ENCODE results near the gene CAPS2. TPM values are rescaled to one million over a fixed set of nuclear protein-coding genes. Genes with fewer than 3 reads are reported as not detected.

CAPS2 gene
- total and polyA plus RNA-seq, 4 experiments from 2014 or later: 1.5 to 6.2 (median 4.1) TPM

DNA sequence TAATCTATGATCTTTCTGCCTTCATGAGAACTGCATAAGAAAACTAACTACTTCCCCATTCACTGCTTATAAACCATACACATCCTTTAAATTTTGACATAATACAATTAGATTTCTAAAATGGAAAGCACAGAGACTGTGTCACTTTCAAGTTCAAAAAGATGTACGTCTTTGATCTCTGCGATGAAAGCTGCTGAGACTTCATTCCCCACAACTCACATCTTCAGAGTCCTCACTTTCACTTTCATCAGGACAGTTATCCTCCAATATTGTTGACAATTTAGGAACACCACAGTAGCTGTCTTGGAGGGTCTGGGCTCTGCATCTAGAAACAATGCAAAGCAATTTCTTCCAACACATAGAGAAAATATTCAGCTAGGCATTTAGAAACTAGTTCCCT, 72.6 kb downstream of the CAPS2 start:
- H3K4me3 ChIP-seq (ENCODE audit: low read length in 2 of 2): no peak overlapping the region
- no peaks in the 10 kb centered on the region for H3K27me3 ChIP-seq (ENCODE audit: insufficient read depth, low read length)
- CTCF ChIA-PET (ENCODE audit: partially characterized antibody): no interaction called here
- Mint-ChIP-seq H3K4me1 (peaks cover 17 to 35% (median 27%) of the 10 kb centered on the region in 4 donors), H3K27me3 (no peaks in the 10 kb centered on the region), H3K9me3 (peaks cover 0 to 2% (median 0%) of the 10 kb centered on the region in 8 donors), H3K27ac (peak overlapping the region in 3 of 7 donors; percentile 8 to 72 (median 59)), H3K4me3 (peak overlapping the region in 6 of 8 donors; percentile 5 to 68 (median 50)), H3K36me3 (no peaks in the 10 kb centered on the region)
- DNase-seq: peak in 4 of 5 donors; percentile 16 to 34 (median 18)
- POLR2A ChIA-PET (ENCODE audit: partially characterized antibody): no interaction called here
- intact Hi-C loops (cut with micrococcal nuclease): no loop called here
- no peaks in the 10 kb centered on the region for H3K9me3 ChIP-seq (ENCODE audit: control insufficient read depth in 1 of 2, low read length in 2 of 2)
- H3K27ac ChIP-seq (ENCODE audit: low read depth, low read length): no peak overlapping the region
- H3K36me3 ChIP-seq (ENCODE audit: insufficient read depth, low read length): no peaks in the 10 kb centered on the region
- peaks cover 14% of the 10 kb centered on the region for H3K4me1 ChIP-seq (ENCODE audit: insufficient read depth, low read length)

DNA sequence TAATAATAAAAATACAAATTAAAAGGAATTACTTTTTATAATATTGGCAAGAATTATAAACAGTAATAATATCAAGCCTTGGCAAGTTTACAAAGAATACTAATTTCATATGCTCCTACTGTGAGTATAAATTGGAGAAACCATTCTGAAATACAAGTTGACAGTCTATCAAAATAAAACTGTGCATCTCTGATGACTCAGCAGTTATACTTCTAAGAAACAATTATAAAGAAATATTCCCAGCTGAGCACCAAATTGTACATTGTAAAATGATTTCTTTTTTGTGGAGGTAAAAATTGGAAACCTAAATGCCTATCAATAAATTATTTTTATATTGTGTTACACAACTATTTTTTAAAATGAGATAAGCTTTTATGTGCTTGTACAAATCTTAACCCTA, 85.0 kb downstream of the CAPS2 start:
- ChIA-PET POLR2A (ENCODE audit: partially characterized antibody) (no interaction called here), CTCF (ENCODE audit: partially characterized antibody) (interaction anchor here (0.7 kb wide), 1 partner anchor 348 kb away, joined by 3 read pairs; no protein-coding TSS in a partner anchor)
- H3K9me3 Mint-ChIP-seq: peaks cover 0 to 11% (median 5%) of the 10 kb centered on the region in 8 donors
- no peak for DNase-seq
- Histone ChIP-seq H3K4me1 (ENCODE audit: insufficient read depth, low read length) (no peaks in the 10 kb centered on the region), H3K27ac (ENCODE audit: low read depth, low read length) (no peak overlapping the region), H3K27me3 (ENCODE audit: insufficient read depth, low read length) (no peaks in the 10 kb centered on the region), H3K9me3 (ENCODE audit: control insufficient read depth in 1 of 2, low read length in 2 of 2) (no peaks in the 10 kb centered on the region), H3K4me3 (ENCODE audit: low read length in 2 of 2) (no peak overlapping the region), H3K36me3 (ENCODE audit: insufficient read depth, low read length) (no peaks in the 10 kb centered on the region)
- H3K27me3 Mint-ChIP-seq: peaks cover 2 to 3% of the 10 kb centered on the region in 2 donors
- H3K27ac Mint-ChIP-seq: no peak overlapping the region
- intact Hi-C loops (cut with micrococcal nuclease): no loop called here
- no peaks in the 10 kb centered on the region for H3K4me1 Mint-ChIP-seq
- H3K4me3 Mint-ChIP-seq: no peak overlapping the region
- H3K36me3 Mint-ChIP-seq: peaks cover 1 to 2% of the 10 kb centered on the region in 2 donors

DNA sequence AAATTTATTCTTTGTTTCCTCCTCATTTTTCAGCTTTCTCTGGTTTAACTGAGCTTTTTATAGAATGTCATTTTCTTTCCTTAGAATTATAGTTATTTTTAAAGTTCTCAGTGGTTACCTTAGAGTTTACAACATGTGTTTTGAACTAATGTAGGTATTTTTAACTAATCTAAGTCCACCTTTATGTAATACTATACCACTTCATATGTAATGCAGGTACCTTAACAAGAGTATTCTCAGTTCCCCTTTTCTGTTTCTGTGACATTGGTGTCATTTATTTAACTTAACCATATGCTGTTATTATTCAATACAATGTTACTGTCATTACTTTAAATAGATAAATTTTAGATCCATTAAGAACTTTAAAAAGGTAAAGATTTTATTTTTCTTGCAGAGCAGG, 90.1 kb downstream of the CAPS2 start:
- H3K4me3 Mint-ChIP-seq: no peak overlapping the region
- ChIA-PET CTCF (ENCODE audit: partially characterized antibody) (no interaction called here), POLR2A (ENCODE audit: partially characterized antibody) (no interaction called here)
- intact Hi-C loops (cut with micrococcal nuclease): no loop called here
- no peaks in the 10 kb centered on the region for H3K36me3 ChIP-seq (ENCODE audit: insufficient read depth, low read length)
- H3K4me3 ChIP-seq (ENCODE audit: low read length in 2 of 2): no peak overlapping the region
- H3K9me3 Mint-ChIP-seq: peaks cover 0 to 16% (median 6%) of the 10 kb centered on the region in 8 donors
- peaks cover 2 to 3% of the 10 kb centered on the region in 2 donors for H3K27me3 Mint-ChIP-seq
- H3K27ac ChIP-seq (ENCODE audit: low read depth, low read length): no peak overlapping the region
- no peak for DNase-seq
- no peaks in the 10 kb centered on the region for H3K9me3 ChIP-seq (ENCODE audit: control insufficient read depth in 1 of 2, low read length in 2 of 2)
- peaks cover 1 to 2% of the 10 kb centered on the region in 2 donors for H3K36me3 Mint-ChIP-seq
- H3K27ac Mint-ChIP-seq: no peak overlapping the region
- no peaks in the 10 kb centered on the region for H3K4me1 Mint-ChIP-seq
- H3K27me3 ChIP-seq (ENCODE audit: insufficient read depth, low read length): no peaks in the 10 kb centered on the region
- H3K4me1 ChIP-seq (ENCODE audit: insufficient read depth, low read length): no peaks in the 10 kb centered on the region

DNA sequence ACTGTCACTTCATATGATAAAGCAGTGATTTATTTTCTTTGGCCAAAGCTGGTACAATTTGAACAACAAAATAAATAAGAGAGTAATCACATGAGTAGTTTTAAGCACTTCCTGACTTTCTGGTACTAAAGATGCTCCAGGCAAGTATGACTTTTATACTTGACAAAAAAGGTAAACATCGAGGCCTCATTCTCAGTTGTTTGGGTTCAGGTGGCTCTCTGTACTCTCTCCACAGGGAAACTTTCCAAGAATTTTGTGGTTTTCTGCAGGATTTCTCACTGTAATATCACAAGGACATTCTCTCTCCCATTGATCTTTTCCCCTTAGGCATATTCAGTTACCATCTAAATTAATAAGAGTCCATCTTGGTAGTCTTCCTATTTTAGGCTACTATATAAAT, 93.9 kb downstream of the CAPS2 start:
- Histone ChIP-seq H3K4me3 (ENCODE audit: low read length in 2 of 2) (no peak overlapping the region), H3K27ac (ENCODE audit: low read depth, low read length) (no peak overlapping the region), H3K9me3 (ENCODE audit: control insufficient read depth in 1 of 2, low read length in 2 of 2) (no peaks in the 10 kb centered on the region), H3K4me1 (ENCODE audit: insufficient read depth, low read length) (no peaks in the 10 kb centered on the region), H3K27me3 (ENCODE audit: insufficient read depth, low read length) (no peaks in the 10 kb centered on the region), H3K36me3 (ENCODE audit: insufficient read depth, low read length) (no peaks in the 10 kb centered on the region)
- no peak for DNase-seq
- no peak overlapping the region for H3K4me3 Mint-ChIP-seq
- H3K36me3 Mint-ChIP-seq: peaks cover 1 to 2% of the 10 kb centered on the region in 2 donors
- no peaks in the 10 kb centered on the region for H3K4me1 Mint-ChIP-seq
- POLR2A ChIA-PET (ENCODE audit: partially characterized antibody): no interaction called here
- CTCF ChIA-PET (ENCODE audit: partially characterized antibody): no interaction called here
- intact Hi-C loops (cut with micrococcal nuclease): no loop called here
- H3K27me3 Mint-ChIP-seq: peaks cover 0 to under 1% of the 10 kb centered on the region in 2 donors
- H3K9me3 Mint-ChIP-seq: peaks cover 4 to 14% (median 8%) of the 10 kb centered on the region in 8 donors
- no peak overlapping the region for H3K27ac Mint-ChIP-seq

DNA sequence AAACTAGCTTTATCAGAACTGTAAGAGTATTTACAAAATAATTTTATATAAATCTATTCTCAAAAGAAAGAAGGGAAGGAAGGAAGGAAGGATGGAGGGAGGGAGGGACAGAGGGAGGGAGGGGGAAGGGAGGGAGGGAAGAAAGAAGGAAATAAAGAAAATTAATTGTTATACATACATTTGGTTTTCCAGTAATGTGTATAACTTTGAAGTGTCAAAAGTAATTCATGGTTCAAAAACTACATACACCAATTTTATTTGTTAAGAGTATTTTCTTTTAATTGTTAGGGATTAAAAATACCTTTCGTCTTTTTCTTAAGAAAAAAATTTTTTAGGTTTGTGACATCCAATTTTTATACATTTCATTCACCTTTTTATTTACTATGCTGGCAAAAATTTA, 103.0 kb downstream of the CAPS2 start:
- no peak for DNase-seq
- Mint-ChIP-seq H3K4me3 (no peak overlapping the region), H3K27ac (no peak overlapping the region), H3K27me3 (peaks cover 0 to 6% of the 10 kb centered on the region in 2 donors), H3K9me3 (peaks cover 0 to 11% (median 6%) of the 10 kb centered on the region in 8 donors), H3K36me3 (no peaks in the 10 kb centered on the region), H3K4me1 (no peaks in the 10 kb centered on the region)
- H3K9me3 ChIP-seq (ENCODE audit: control insufficient read depth in 1 of 2, low read length in 2 of 2): no peaks in the 10 kb centered on the region
- no peak overlapping the region for H3K27ac ChIP-seq (ENCODE audit: low read depth, low read length)
- CTCF ChIA-PET (ENCODE audit: partially characterized antibody): no interaction called here
- H3K27me3 ChIP-seq (ENCODE audit: insufficient read depth, low read length): no peaks in the 10 kb centered on the region
- intact Hi-C loops (cut with micrococcal nuclease): no loop called here
- no peaks in the 10 kb centered on the region for H3K4me1 ChIP-seq (ENCODE audit: insufficient read depth, low read length)
- no peak overlapping the region for H3K4me3 ChIP-seq (ENCODE audit: low read length in 2 of 2)
- POLR2A ChIA-PET (ENCODE audit: partially characterized antibody): no interaction called here
- H3K36me3 ChIP-seq (ENCODE audit: insufficient read depth, low read length): no peaks in the 10 kb centered on the region

Other genes starting within 250 kb of the CAPS2 start
- gene KCNC2, start 120.5 kb downstream of the CAPS2 start, total RNA-seq: not detected
- gene KCNC2, start 120.5 kb downstream of the CAPS2 start, polyA plus RNA-seq: not detected
- not detected for gene GLIPR1L1, start 4.3 kb upstream of the CAPS2 start, total RNA-seq
- gene GLIPR1L1, start 4.3 kb upstream of the CAPS2 start, polyA plus RNA-seq: not detected
- under 1 TPM; 0.47 to 0.55 TPM for gene GLIPR1L2, start 60.8 kb upstream of the CAPS2 start, total RNA-seq
- 1 to 10 TPM; 1.7 to 2.5 TPM for gene GLIPR1L2, start 60.8 kb upstream of the CAPS2 start, polyA plus RNA-seq
- gene GLIPR1, start 150.4 kb upstream of the CAPS2 start, total RNA-seq: 10 to 100 TPM; 96.1 to 99.8 TPM
- 100 to 1,000 TPM; 159 to 222 TPM for gene GLIPR1, start 150.4 kb upstream of the CAPS2 start, polyA plus RNA-seq
- 10 to 100 TPM; 60.7 to 65.0 TPM for gene KRR1, start 181.3 kb upstream of the CAPS2 start, total RNA-seq
- gene KRR1, start 181.3 kb upstream of the CAPS2 start, polyA plus RNA-seq: 10 to 100 TPM; 51.2 to 66.1 TPM

Data from CD4-positive, alpha-beta memory T cell (primary cell).